ENCODE data around the gene DCAF4. TPM values are rescaled to one million over a fixed set of nuclear protein-coding genes. Genes with fewer than 3 reads are reported as not detected.

DCAF4 gene
- total and polyA plus RNA-seq, 2 donors from 2014 or later: 11.0 to 23.1 TPM

DNA sequence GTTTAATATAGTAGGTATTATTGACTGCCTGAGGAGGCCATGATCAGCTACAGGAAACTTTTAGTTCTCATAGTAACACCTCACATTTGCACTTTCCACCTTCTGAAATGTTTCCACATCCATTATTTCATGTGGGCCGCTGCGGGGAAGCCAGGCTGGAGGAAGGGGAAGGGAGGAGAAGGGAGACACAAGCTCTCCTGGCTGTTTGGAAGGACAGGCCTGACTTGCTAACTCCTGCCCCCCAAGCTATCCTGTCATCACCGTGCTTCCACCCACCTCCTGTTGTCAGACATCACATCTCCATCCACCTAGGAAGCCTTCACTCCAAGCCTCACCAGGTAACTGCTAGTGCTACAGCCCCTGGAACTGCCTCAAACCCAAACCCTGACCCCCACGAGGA, 41.9 kb upstream of the DCAF4 start:
- Histone ChIP-seq H3K36me3 (ENCODE audit: control insufficient read depth in 2 of 3, insufficient read depth in 3 of 3, low read length in 3 of 3) (no peaks in the 10 kb centered on the region), H3K27ac (ENCODE audit: low read depth in 2 of 2, low read length in 2 of 2) (no peak overlapping the region), H3K27me3 (ENCODE audit: control insufficient read depth, insufficient read depth, low read length) (no peaks in the 10 kb centered on the region), H3K9ac (ENCODE audit: low read length in 3 of 3) (no peak overlapping the region), H3K4me3 (ENCODE audit: low read length in 3 of 3) (no peak overlapping the region), H3K4me1 (ENCODE audit: control insufficient read depth in 2 of 3, insufficient read depth in 2 of 3, low read depth in 1 of 3, low read length in 3 of 3) (peaks cover 0 to 12% (median 0%) of the 10 kb centered on the region in 3 donors), H3K9me3 (ENCODE audit: control insufficient read depth in 2 of 3, insufficient read depth in 1 of 3, low read length in 3 of 3) (peaks cover 0 to 3% (median 0%) of the 10 kb centered on the region in 3 donors)
- TF ChIP-seq CTCF (IDR thresholded peaks at IDR 0.05; ENCODE audit: borderline replicate concordance, extremely low read depth, insufficient read depth): no peak
- intact Hi-C loops (cut with DNase I): no loop called here
- DNase-seq: no peak
- no peak for FAIRE-seq

DNA sequence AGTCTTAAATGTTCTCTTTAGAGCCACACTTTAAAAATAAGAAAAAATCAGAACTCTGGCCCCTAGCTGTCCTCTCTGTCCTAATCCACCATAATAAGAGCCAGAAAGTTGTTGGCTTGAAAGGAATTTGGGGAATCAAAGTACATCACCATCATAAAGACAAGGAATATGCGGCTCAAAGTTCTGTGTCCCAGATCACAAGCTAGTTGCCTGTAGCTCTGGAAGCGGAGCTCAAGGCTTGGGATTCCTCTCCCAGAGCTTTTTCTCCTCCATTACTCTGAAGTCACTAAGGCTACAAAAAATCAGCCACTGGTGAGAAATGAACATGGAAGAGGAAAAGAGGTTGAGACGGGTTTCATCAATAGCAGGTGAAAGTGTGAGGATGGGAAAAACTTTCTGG, 38.8 kb upstream of the DCAF4 start:
- Histone ChIP-seq H3K27me3 (ENCODE audit: control insufficient read depth, insufficient read depth, low read length) (no peaks in the 10 kb centered on the region), H3K9ac (ENCODE audit: low read length in 3 of 3) (no peak overlapping the region), H3K9me3 (ENCODE audit: control insufficient read depth in 2 of 3, insufficient read depth in 1 of 3, low read length in 3 of 3) (peaks cover 0 to 3% (median 0%) of the 10 kb centered on the region in 3 donors), H3K36me3 (ENCODE audit: control insufficient read depth in 2 of 3, insufficient read depth in 3 of 3, low read length in 3 of 3) (no peaks in the 10 kb centered on the region), H3K4me1 (ENCODE audit: control insufficient read depth in 2 of 3, insufficient read depth in 2 of 3, low read depth in 1 of 3, low read length in 3 of 3) (peaks cover 0 to 6% (median 4%) of the 10 kb centered on the region in 3 donors), H3K27ac (ENCODE audit: low read depth in 2 of 2, low read length in 2 of 2) (no peak overlapping the region), H3K4me3 (ENCODE audit: low read length in 3 of 3) (no peak overlapping the region)
- DNase-seq: no peak
- no peak for TF ChIP-seq CTCF (IDR thresholded peaks at IDR 0.05; ENCODE audit: borderline replicate concordance, extremely low read depth, insufficient read depth)
- no peak for FAIRE-seq
- intact Hi-C loops (cut with DNase I): no loop called here

- peak in 4 of 5 donors; percentile 48 to 94 (median 74) for DNase-seq
- TF ChIP-seq CTCF (IDR thresholded peaks at IDR 0.05; ENCODE audit: borderline replicate concordance, extremely low read depth, insufficient read depth): no peak
Measured at GRCh38 chr14:72888192-72888591, 38.1 kb upstream of the DCAF4 start.

More at GRCh38 chr14:72888192-72888591, 38.1 kb upstream of the DCAF4 start:
- intact Hi-C loops (cut with DNase I): no loop called here
- no peak for FAIRE-seq
- peaks cover 0 to 3% (median 0%) of the 10 kb centered on the region in 3 donors for H3K9me3 ChIP-seq (ENCODE audit: control insufficient read depth in 2 of 3, insufficient read depth in 1 of 3, low read length in 3 of 3)
- H3K9ac ChIP-seq (ENCODE audit: low read length in 3 of 3): no peak overlapping the region
- H3K27me3 ChIP-seq (ENCODE audit: control insufficient read depth, insufficient read depth, low read length): no peaks in the 10 kb centered on the region
- peaks cover 0 to 6% (median 4%) of the 10 kb centered on the region in 3 donors for H3K4me1 ChIP-seq (ENCODE audit: control insufficient read depth in 2 of 3, insufficient read depth in 2 of 3, low read depth in 1 of 3, low read length in 3 of 3)
- H3K36me3 ChIP-seq (ENCODE audit: control insufficient read depth in 2 of 3, insufficient read depth in 3 of 3, low read length in 3 of 3): no peaks in the 10 kb centered on the region
- H3K4me3 ChIP-seq (ENCODE audit: low read length in 3 of 3): no peak overlapping the region
- no peak overlapping the region for H3K27ac ChIP-seq (ENCODE audit: low read depth in 2 of 2, low read length in 2 of 2)
